Naive thymus-derived CD8-positive, alpha-beta T cell (primary cell): Measurements from ENCODE around the gene ZNF283. TPM values are rescaled to one million over a fixed set of nuclear protein-coding genes. Genes with fewer than 3 reads are reported as not detected.

Experiments
- ATAC-seq, 2 donors: fragments of 150-1000 bp; cut with Tn5 transposase in 1 of 2; sonication (Bioruptor Pico), chemical (Tn5 transposase) in 1 of 2; 1 replicate in 1 of 2; 2 replicates in 1 of 2; pipeline ENCODE4 v1.10.0; 2021; ENCODE audit warnings: mild to moderate bottlenecking in 2 of 2, moderate library complexity in 2 of 2
- POLR2A ChIA-PET: fragments of 350-600 bp; sonication (Branson Sonifier 250); formaldehyde crosslinking; loops from one replicate; lab custom pipeline; 2021; ENCODE audit warnings: antibody characterized with exemption; lab: Charles Lee
- DNase-seq, 10 donors: peaks; one replicate each; pipeline versions ENCODE4 v3.0.0 to v3.0.0-alpha.2; 2020 to 2022
- H3K27ac Mint-ChIP-seq, 10 donors: one replicate each; pipeline ENCODE4 v1.8.0; 2020 to 2022; ENCODE audit warnings: mild to moderate bottlenecking in 10 of 10, mixed read lengths in 10 of 10, moderate library complexity in 4 of 10, inconsistent platforms in 1 of 10
- H3K27me3 Mint-ChIP-seq, 5 donors: one replicate each; pipeline ENCODE4 v1.8.0; 2021 to 2022; ENCODE audit warnings: mixed read lengths in 5 of 5
- H3K36me3 Mint-ChIP-seq, 3 donors: one replicate each; pipeline ENCODE4 v1.8.0; 2020 to 2022; ENCODE audit warnings: mixed read lengths in 3 of 3, mild to moderate bottlenecking in 2 of 3, inconsistent platforms in 1 of 3
- H3K4me1 Mint-ChIP-seq, 4 donors: one replicate each; pipeline ENCODE4 v1.8.0; 2021 to 2022; ENCODE audit warnings: mixed read lengths in 4 of 4
- H3K4me3 Mint-ChIP-seq, 10 donors: one replicate each; pipeline ENCODE4 v1.8.0; 2020 to 2022; ENCODE audit warnings: mild to moderate bottlenecking in 10 of 10, mixed read lengths in 10 of 10, moderate library complexity in 6 of 10, inconsistent platforms in 1 of 10
- H3K9me3 Mint-ChIP-seq, 9 donors: one replicate each; pipeline ENCODE4 v1.8.0; 2020 to 2022; ENCODE audit warnings: mixed read lengths in 9 of 9, mild to moderate bottlenecking in 3 of 9, inconsistent platforms in 1 of 9, moderate library complexity in 1 of 9
- polyA plus RNA-seq, 3 donors: library from polyadenylated mRNA; unstranded; fragments of 300-500 nt; fragmentation: Illumina TruSeq; gene quantifications; one replicate each; pipeline ENCODE4 v1.2.3, GENCODE V29; 2021
- total RNA-seq, 8 experiments: library from RNA in 2 of 8; stranded (reverse) in 2 of 8; gene quantifications; one replicate each; pipeline ENCODE4 v1.2.3 and lab custom pipeline; 2021 to 2026

ZNF283 gene
- 10 to 100 TPM; 24.2 to 25.8 TPM for total RNA-seq
- 1 to 10 TPM; 3.3 to 4.3 (median 3.7) TPM for polyA plus RNA-seq
- total RNA-seq (lab: John Stamatoyannopoulos, UW) = 8.9 to 35.0 (median 15.9) reads per million in 6 experiments

DNA sequence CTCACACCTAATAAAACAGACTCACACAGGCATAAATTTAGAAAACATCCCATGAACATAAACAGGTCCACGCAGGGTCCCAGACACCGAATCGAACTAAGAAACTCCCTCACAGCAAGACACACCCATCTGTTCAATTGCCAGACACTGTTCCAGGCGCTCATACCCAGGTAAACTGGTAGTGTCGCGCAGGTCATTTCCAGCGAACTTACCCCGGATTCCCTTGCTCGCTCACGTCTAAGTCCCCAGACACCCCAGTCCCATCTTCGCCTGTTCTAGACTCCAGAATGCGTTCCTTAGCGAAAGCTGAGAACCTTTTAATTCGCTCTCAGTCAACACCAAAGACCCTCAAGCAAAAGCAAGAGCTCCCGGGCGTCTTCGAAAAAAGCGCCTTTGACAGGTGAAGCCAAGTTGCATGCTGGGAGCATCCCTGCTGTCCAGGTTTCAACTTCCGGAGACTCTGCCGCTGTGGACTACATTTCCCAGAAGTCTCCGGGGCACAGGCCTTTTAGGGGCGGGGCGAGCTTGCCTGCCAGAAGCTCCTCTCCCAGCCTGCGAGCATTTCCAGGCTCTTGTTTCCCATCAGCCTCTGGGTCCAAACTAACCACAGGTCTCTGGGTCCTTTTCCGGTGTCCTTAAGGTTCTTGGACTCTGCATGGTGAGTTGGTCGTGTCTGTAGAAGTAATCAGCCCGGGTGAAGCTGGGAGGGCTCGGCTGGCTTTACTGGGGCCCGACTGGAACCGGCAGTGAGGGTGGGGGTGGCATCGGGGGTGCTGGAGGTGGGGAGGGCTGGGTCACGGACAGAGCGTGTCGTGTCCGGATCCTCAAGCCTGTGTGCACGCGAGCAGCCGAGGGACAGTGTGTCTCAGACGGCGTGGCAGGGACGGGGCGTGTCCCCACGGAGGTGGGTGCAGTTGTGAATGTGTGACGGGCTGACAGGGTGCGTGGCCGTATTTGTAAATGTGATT lies at the start of gene ZNF283:
ZNF283 (plus strand) TSS at position 535 of the 968 bp plus-strand sequence. CDS start 6,184 bp downstream, outside the sequence.
- DNase-seq (peak; percentile 65 to 91 (median 80)), ATAC-seq (peak; percentile 92 to 96)
- H3K4me3 Mint-ChIP-seq = peak within 1 kb of the TSS; percentile 83 to 94 (median 91)
- peaks cover 11 to 33% (median 33%) of the 10 kb centered on the region in 3 donors for H3K36me3 Mint-ChIP-seq
- peak within 1 kb of the TSS; percentile 67 to 89 (median 82) for H3K27ac Mint-ChIP-seq
- H3K9me3 Mint-ChIP-seq = peaks cover 0 to 12% (median 4%) of the 10 kb centered on the region in 9 donors
- peaks cover 0 to 16% (median 0%) of the 10 kb centered on the region in 5 donors for H3K27me3 Mint-ChIP-seq
- peaks cover 12 to 21% (median 19%) of the 10 kb centered on the region in 4 donors for H3K4me1 Mint-ChIP-seq
- POLR2A ChIA-PET = interaction anchor here (0.5 to 1.4 kb wide), 6 partner anchors 10 to 338 kb away, joined by 3 to 5 read pairs (median 3); partner anchors contain the start of genes ZNF226 and ZNF45

- H3K27ac Mint-ChIP-seq = peak overlapping the region; percentile 88 to 99 (median 94)
- H3K36me3 Mint-ChIP-seq = peaks cover 0 to 7% (median 0%) of the 10 kb centered on the region in 3 donors
- no peak for DNase-seq
- H3K4me3 Mint-ChIP-seq = peak overlapping the region; percentile 62 to 94 (median 86)
- POLR2A ChIA-PET = interaction anchor here (1.1 to 8.6 kb wide), 4 partner anchors 13 to 33 kb away, joined by 4 to 70 read pairs (median 8); partner anchors contain the start of gene SMG9
- no peak for ATAC-seq
- H3K4me1 Mint-ChIP-seq = peaks cover 41 to 79% (median 75%) of the 10 kb centered on the region in 4 donors
- H3K27me3 Mint-ChIP-seq = peaks cover 0 to 11% (median 3%) of the 10 kb centered on the region in 5 donors
- no peaks in the 10 kb centered on the region for H3K9me3 Mint-ChIP-seq
These were observed 48.5 kb upstream of the ZNF283 start for GRCh38 chr19:43778651-43779050.

- Mint-ChIP-seq H3K4me1 (peaks cover 48 to 86% (median 82%) of the 10 kb centered on the region in 4 donors), H3K27me3 (peaks cover 0 to 12% (median 3%) of the 10 kb centered on the region in 5 donors), H3K27ac (peak overlapping the region; percentile 88 to 99 (median 95)), H3K4me3 (peak overlapping the region; percentile 62 to 94 (median 86)), H3K9me3 (no peaks in the 10 kb centered on the region), H3K36me3 (peaks cover 0 to 6% (median 0%) of the 10 kb centered on the region in 3 donors)
- ATAC-seq = no peak
- DNase-seq = no peak
- POLR2A ChIA-PET = interaction anchor here (1.1 to 8.6 kb wide), 5 partner anchors 13 to 34 kb away, joined by 4 to 70 read pairs (median 11); partner anchors contain the start of gene SMG9
These were observed 47.8 kb upstream of the ZNF283 start for GRCh38 chr19:43779147-43779819.

DNA sequence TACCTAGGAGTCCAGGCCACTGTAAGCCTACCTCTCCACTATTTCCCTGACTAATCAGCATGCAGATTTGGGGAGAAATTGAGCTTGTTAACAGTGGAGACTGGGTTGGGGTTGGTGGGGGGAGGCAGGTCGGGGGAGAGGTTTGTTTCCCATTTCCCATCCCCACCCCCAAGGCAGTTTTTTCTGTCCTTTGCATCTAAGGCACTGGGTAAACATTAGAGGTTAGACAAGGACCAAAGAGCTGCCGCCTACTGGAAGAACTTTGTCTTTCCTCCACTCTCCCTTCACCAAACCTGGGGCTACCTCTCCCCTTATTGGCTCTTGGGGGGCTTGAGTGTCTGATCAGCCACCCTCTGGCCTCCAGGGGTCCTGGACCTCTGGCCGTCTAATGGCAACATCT lies 47.3 kb upstream of the ZNF283 start:
- peak overlapping the region; percentile 62 to 94 (median 86) for H3K4me3 Mint-ChIP-seq
- H3K27me3 Mint-ChIP-seq = peaks cover 0 to 14% (median 3%) of the 10 kb centered on the region in 5 donors
- H3K4me1 Mint-ChIP-seq = peaks cover 50 to 87% (median 85%) of the 10 kb centered on the region in 4 donors
- no peaks in the 10 kb centered on the region for H3K9me3 Mint-ChIP-seq
- H3K27ac Mint-ChIP-seq = peak overlapping the region; percentile 87 to 99 (median 95)
- POLR2A ChIA-PET = interaction anchor here (1.0 to 8.6 kb wide), 4 partner anchors 8 to 35 kb away, joined by 3 to 70 read pairs (median 18); partner anchors contain the start of gene SMG9
- no peak for DNase-seq
- ATAC-seq = no peak
- peaks cover 0 to 6% (median 0%) of the 10 kb centered on the region in 3 donors for H3K36me3 Mint-ChIP-seq

- ATAC-seq = peak; percentile 49 to 63
- H3K4me1 Mint-ChIP-seq = peaks cover 49 to 82% (median 81%) of the 10 kb centered on the region in 4 donors
- H3K27me3 Mint-ChIP-seq = peaks cover 0 to 14% (median 3%) of the 10 kb centered on the region in 5 donors
- peak within 1 kb of the TSS; percentile 91 to 99 (median 96) for H3K27ac Mint-ChIP-seq
- POLR2A ChIA-PET = interaction anchor here (1.0 to 8.6 kb wide), 6 partner anchors 9 to 36 kb away, joined by 3 to 70 read pairs (median 8); partner anchors contain the start of gene SMG9
- peak in 8 of 10 donors; percentile 36 to 81 (median 52) for DNase-seq
- H3K9me3 Mint-ChIP-seq = no peaks in the 10 kb centered on the region
- peak within 1 kb of the TSS; percentile 77 to 96 (median 87) for H3K4me3 Mint-ChIP-seq
- H3K36me3 Mint-ChIP-seq = peaks cover 0 to 2% (median 0%) of the 10 kb centered on the region in 3 donors
These were observed 46.2 kb upstream of the ZNF283 start, which contains the start of gene KCNN4 for GRCh38 chr19:43780706-43781525. Gene KCNN4 (minus strand): TSS chr19:43780973. CDS start chr19:43780861, 112 bp downstream.

- Mint-ChIP-seq H3K27me3 (peaks cover 0 to 14% (median 3%) of the 10 kb centered on the region in 5 donors), H3K9me3 (no peaks in the 10 kb centered on the region), H3K36me3 (no peaks in the 10 kb centered on the region), H3K27ac (peak overlapping the region; percentile 89 to 99 (median 96)), H3K4me1 (peaks cover 46 to 74% (median 72%) of the 10 kb centered on the region in 4 donors), H3K4me3 (peak overlapping the region; percentile 77 to 96 (median 87))
- DNase-seq (no peak), ATAC-seq (no peak)
- POLR2A ChIA-PET = interaction anchor here (0.5 to 8.6 kb wide), 5 partner anchors 16 to 166 kb away, joined by 3 to 70 read pairs (median 9); partner anchors contain the start of gene SMG9
These were observed 45.4 kb upstream of the ZNF283 start for GRCh38 chr19:43781630-43782310.

GRCh38 chr19:43782311-43782660 lies 44.8 kb upstream of the ZNF283 start:
- DNase-seq (no peak), ATAC-seq (no peak)
- Mint-ChIP-seq H3K4me3 (peak overlapping the region; percentile 77 to 96 (median 87)), H3K9me3 (no peaks in the 10 kb centered on the region), H3K27ac (peak overlapping the region; percentile 85 to 99 (median 96)), H3K27me3 (peaks cover 0 to 14% (median 3%) of the 10 kb centered on the region in 5 donors), H3K4me1 (peaks cover 44 to 69% (median 67%) of the 10 kb centered on the region in 4 donors), H3K36me3 (no peaks in the 10 kb centered on the region)
- POLR2A ChIA-PET = interaction anchor here (0.5 to 8.6 kb wide), 5 partner anchors 16 to 167 kb away, joined by 3 to 70 read pairs (median 8); partner anchors contain the start of gene SMG9

- ATAC-seq (peak; percentile 37 to 53), DNase-seq (peak in 5 of 10 donors; percentile 26 to 70 (median 33))
- Mint-ChIP-seq H3K27ac (peak overlapping the region; percentile 85 to 99 (median 97)), H3K4me3 (peak overlapping the region; percentile 77 to 96 (median 87)), H3K27me3 (peaks cover 0 to 14% (median 3%) of the 10 kb centered on the region in 5 donors), H3K9me3 (no peaks in the 10 kb centered on the region), H3K36me3 (no peaks in the 10 kb centered on the region), H3K4me1 (peaks cover 42 to 64% (median 62%) of the 10 kb centered on the region in 4 donors)
- POLR2A ChIA-PET = interaction anchor here (1.2 to 3.3 kb wide), 3 partner anchors 18 to 37 kb away, joined by 4 to 30 read pairs (median 8); partner anchors contain the start of gene SMG9
These were observed 44.4 kb upstream of the ZNF283 start for GRCh38 chr19:43782689-43783231.

- Mint-ChIP-seq H3K27ac (peak overlapping the region; percentile 91 to 99 (median 96)), H3K4me3 (peak overlapping the region; percentile 15 to 93 (median 84)), H3K4me1 (peaks cover 35 to 55% (median 54%) of the 10 kb centered on the region in 4 donors), H3K9me3 (no peaks in the 10 kb centered on the region), H3K36me3 (no peaks in the 10 kb centered on the region), H3K27me3 (peaks cover 0 to 14% (median 3%) of the 10 kb centered on the region in 5 donors)
- DNase-seq (no peak), ATAC-seq (no peak)
- POLR2A ChIA-PET = interaction anchor here (1.2 to 2.8 kb wide), 2 partner anchors 19 to 38 kb away, joined by 4 to 8 read pairs; no protein-coding TSS in a partner anchor
These were observed 43.5 kb upstream of the ZNF283 start for GRCh38 chr19:43783636-43784035.
